Adrenal gland (tissue), 5 donors: ENCODE results near the gene HYOU1.
A peak's percentile ranks its signal among the peaks of the same experiment; 100 is the strongest.

Experiments used
- CTCF ChIP-seq, 6 experiments: fragments of 450-650 bp in 4 of 6; fragments of 200-600 bp in 2 of 6; sonication (generic) in 1 of 6; IDR thresholded peaks; 1 replicate in 5 of 6; 2 replicates in 1 of 6; pipeline versions ENCODE4 v1.5.1 to v1.8.0; 2016 to 2021; ENCODE audit warnings: antibody characterized with exemption in 6 of 6, mild to moderate bottlenecking in 2 of 6, moderate library complexity in 1 of 6
- POLR2A ChIP-seq, 2 donors: fragments of 450-650 bp; IDR thresholded peaks; one replicate each; pipeline ENCODE4 v1.6.1; 2017; ENCODE audit warnings: antibody characterized with exemption in 2 of 2, mild to moderate bottlenecking in 2 of 2, moderate library complexity in 1 of 2
- donor health status: DM: no; HTN: no; CAD: no.

- peak in 3 of 6 experiments; percentile 79 to 95 (median 92) for TF ChIP-seq CTCF (IDR thresholded peaks at IDR 0.05)
- TF ChIP-seq POLR2A (IDR thresholded peaks at IDR 0.05): peak; percentile 19 to 55
Observed at GRCh38 chr11:119030329-119031047, 26.5 kb downstream of the HYOU1 start, which contains the start of gene SLC37A4.
